ENCODE results near the gene UNKL.

Gene UNKL

DNA sequence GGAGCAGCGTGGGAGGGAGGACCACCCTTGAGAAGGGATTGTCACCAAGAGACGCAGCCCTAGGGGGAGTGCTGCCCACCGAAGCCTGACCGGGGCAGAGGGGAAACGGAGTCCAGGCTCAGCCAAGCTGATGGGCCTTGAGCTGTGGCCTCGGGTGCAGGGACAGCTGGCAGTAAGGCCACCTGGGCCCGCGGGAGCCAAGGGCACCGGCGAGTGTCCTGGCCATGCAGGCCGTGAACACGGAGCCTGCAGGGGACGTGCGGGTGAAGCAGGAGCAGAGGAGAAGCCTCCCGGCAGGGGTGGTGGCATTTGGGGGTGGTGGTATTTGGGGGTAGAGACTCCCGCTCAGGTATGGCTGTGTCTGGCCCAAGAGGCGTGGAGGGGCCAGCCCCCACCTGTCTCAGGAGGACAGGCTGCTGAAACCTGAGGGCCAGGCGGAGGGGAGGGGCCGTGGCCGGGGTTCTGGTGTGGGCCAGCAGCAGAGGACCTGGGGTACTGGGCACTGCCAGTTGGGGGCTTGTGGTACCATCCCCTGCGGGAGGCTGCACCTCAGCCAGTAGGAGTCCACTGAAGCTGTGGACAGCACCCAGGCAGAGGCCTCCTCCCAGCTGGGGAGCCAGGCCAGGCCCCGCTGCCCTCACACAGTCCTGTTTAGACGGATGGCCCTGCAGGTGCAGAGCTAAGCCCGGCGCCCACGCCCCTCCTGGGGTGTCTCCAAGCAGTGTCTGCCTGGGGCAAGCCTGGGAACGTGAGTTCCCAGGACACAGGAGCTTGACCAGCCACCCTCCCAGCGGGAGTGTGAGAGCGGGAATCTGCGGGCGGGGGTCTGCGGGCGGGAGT lies 58.2 kb downstream of the UNKL start:
- no peak for DNase-seq (ENCODE audit: extremely low read depth, insufficient read length)
- TF ChIP-seq, protein P1, sequence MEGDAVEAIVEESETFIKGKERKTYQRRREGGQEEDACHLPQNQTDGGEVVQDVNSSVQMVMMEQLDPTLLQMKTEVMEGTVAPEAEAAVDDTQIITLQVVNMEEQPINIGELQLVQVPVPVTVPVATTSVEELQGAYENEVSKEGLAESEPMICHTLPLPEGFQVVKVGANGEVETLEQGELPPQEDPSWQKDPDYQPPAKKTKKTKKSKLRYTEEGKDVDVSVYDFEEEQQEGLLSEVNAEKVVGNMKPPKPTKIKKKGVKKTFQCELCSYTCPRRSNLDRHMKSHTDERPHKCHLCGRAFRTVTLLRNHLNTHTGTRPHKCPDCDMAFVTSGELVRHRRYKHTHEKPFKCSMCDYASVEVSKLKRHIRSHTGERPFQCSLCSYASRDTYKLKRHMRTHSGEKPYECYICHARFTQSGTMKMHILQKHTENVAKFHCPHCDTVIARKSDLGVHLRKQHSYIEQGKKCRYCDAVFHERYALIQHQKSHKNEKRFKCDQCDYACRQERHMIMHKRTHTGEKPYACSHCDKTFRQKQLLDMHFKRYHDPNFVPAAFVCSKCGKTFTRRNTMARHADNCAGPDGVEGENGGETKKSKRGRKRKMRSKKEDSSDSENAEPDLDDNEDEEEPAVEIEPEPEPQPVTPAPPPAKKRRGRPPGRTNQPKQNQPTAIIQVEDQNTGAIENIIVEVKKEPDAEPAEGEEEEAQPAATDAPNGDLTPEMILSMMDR (IDR thresholded peaks at IDR 0.05; ENCODE audit: insufficient read depth, low read length, poor library complexity, severe bottlenecking) = no peak
- Histone ChIP-seq H3K27me3 (replicated peaks; ENCODE audit: control insufficient read depth, insufficient read depth, low read length) (no peaks in the 10 kb centered on the region), H3K4me3 (replicated peaks; ENCODE audit: low read depth, low read length) (no peak overlapping the region), H3K36me3 (ENCODE audit: control insufficient read depth, insufficient read depth, low read length) (peaks cover 2% of the 10 kb centered on the region)

DNA sequence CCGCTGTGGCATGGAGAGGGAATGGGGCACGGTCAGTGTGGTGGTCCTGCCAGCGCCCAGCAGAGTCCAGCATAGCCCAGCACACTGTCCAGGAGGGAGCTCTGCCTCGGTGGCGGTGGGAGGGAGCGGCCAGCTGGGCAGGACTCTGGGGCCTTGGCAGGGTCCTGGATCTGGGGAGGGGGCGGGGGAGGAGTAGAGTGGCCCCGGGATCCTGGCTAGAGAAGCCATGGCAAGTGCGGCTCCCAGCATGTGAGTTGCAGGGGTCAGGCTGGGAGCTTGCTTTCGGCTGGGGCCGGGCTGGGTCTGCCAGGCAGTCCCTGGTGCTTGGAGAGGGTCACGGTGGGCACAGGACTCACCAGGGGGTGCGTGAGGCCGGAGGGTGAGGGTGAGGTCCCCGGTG lies 58.9 kb downstream of the UNKL start:
- TF ChIP-seq, protein P1 (IDR thresholded peaks at IDR 0.05; ENCODE audit: insufficient read depth, low read length, poor library complexity, severe bottlenecking) = no peak
- DNase-seq (ENCODE audit: extremely low read depth, insufficient read length) = no peak
- H3K36me3 ChIP-seq (ENCODE audit: control insufficient read depth, insufficient read depth, low read length) = no peaks in the 10 kb centered on the region; the same call in 1 of the 2 replicates
- H3K4me3 ChIP-seq (replicated peaks; ENCODE audit: low read depth, low read length) = no peak overlapping the region
- no peaks in the 10 kb centered on the region for H3K27me3 ChIP-seq (replicated peaks; ENCODE audit: control insufficient read depth, insufficient read depth, low read length)

DNA sequence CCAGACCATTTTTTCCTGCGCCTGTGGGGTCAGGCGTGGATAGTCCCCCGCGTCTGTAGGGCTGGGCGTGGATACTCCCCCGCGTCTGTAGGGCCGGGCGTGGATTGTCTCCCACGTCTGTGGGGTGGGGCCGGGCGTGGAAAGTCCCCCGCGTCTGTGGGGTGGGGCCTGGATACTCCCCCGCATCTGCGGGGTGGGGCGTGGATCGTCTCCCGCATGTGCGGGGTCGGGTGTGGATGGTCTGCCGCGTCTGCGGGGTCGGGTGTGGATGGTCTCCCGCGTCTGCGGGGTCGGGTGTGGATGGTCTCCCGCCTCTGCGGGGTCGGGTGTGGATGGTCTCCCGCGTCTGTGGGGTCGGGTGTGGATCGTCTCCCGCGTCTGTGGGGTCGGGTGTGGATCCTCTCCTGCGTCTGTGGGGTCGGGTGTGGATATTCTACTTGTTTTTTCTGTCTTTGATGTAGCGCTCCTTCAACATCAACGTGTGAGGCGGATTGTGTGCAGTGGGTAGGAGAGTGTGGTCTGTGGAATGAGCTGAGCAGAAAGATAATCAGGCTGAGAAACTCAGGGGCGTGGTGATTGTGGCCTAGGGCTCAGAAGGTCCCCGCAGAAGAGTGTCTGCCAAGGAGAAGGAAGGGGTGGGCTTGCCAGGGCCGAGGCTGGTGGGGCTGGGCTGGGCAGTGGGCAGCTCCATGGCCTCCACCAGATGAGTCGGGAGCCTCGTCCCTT lies 59.5 kb downstream of the UNKL start:
- no peaks in the 10 kb centered on the region for H3K27me3 ChIP-seq (replicated peaks; ENCODE audit: control insufficient read depth, insufficient read depth, low read length)
- TF ChIP-seq, protein P1 (IDR thresholded peaks at IDR 0.05; ENCODE audit: insufficient read depth, low read length, poor library complexity, severe bottlenecking) = no peak
- H3K4me3 ChIP-seq (replicated peaks; ENCODE audit: low read depth, low read length) = no peak overlapping the region
- no peak for DNase-seq (ENCODE audit: extremely low read depth, insufficient read length)
- no peaks in the 10 kb centered on the region; the same call in 1 of the 2 replicates for H3K36me3 ChIP-seq (ENCODE audit: control insufficient read depth, insufficient read depth, low read length)

DNA sequence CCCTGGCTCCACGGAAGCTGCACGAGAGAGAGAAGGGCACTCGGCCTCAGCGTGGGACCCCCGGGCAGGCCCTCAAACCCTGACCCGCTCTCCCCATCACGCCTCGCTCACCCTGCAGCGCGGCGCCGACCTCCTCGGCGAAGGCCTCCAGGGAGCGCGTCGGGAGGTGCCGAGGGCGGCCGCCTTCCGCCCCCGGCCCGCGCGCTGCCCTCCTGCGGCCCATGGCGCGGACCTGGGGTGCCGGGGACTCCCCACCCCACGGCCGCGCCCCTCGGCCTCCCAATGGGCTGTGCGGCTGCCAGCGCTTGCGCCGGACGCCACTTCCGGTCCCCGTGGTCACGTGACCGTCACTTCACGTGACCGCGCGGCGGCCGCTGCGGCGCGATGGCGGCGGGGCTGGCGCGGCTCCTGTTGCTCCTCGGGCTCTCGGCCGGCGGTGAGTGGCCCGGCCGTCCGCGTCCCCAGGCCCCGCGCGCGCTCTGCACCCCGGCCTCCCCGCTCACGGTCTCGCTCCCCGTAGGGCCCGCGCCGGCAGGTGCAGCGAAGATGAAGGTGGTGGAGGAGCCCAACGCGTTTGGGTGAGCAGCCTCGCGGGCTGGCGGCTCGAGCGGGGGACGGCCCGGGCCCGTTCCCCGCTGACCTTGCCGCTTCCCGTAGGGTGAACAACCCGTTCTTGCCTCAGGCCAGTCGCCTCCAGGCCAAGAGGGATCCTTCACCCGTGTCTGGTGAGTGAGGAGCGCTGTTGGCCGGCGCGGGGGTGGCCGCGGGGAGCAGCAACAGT lies 62.7 kb downstream of the UNKL start, which contains the start of the genes GNPTG and TSR3:
Gene GNPTG, plus strand, starts transcription at position 350 of the 781 bp plus-strand sequence. Its CDS starts 35 bp downstream, at position 385.
Gene TSR3, minus strand, starts transcription at position 297 of the 781 bp plus-strand sequence. Its CDS starts 74 bp downstream, at position 223.
- TF ChIP-seq, protein P1 (IDR thresholded peaks at IDR 0.05; ENCODE audit: insufficient read depth, low read length, poor library complexity, severe bottlenecking) = no peak
- peak; percentile 92 for DNase-seq (ENCODE audit: extremely low read depth, insufficient read length)
- H3K4me3 ChIP-seq (replicated peaks; ENCODE audit: low read depth, low read length) = peak within 1 kb of the TSS; percentile 77

DNA sequence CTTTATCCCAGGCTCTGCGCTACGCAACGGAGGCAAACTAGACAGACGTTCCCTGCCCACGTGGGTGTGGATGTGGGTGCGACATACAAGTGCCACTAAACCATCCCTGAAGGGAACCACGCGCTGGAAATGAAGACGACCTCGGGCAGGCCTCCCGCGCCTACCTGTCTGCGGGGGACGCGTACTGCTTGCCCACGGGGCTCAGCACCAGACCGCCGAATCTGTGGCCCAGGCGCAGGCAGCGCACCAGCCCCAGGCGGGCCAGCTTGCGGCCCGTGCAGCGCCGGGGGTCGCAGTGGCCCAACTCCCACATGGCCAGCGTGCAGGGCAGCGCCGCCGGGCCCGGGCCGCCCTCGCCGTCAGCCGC lies 63.3 kb downstream of the UNKL start:
- peaks cover 5% of the 10 kb centered on the region for H3K36me3 ChIP-seq (ENCODE audit: control insufficient read depth, insufficient read depth, low read length)
- TF ChIP-seq, protein P1 (IDR thresholded peaks at IDR 0.05; ENCODE audit: insufficient read depth, low read length, poor library complexity, severe bottlenecking) = no peak
- no peak for DNase-seq (ENCODE audit: extremely low read depth, insufficient read length)
- H3K27me3 ChIP-seq (replicated peaks; ENCODE audit: control insufficient read depth, insufficient read depth, low read length) = no peaks in the 10 kb centered on the region
- H3K4me3 ChIP-seq (replicated peaks; ENCODE audit: low read depth, low read length) = peak overlapping the region; percentile 77

More for the DNA sequence above, 62.7 kb downstream of the UNKL start, which contains the start of the genes GNPTG and TSR3:
- H3K27me3 ChIP-seq (replicated peaks; ENCODE audit: control insufficient read depth, insufficient read depth, low read length) = no peaks in the 10 kb centered on the region
- peaks cover 5% of the 10 kb centered on the region for H3K36me3 ChIP-seq (ENCODE audit: control insufficient read depth, insufficient read depth, low read length)

All from GM06990 (cell line).